Activated CD4-positive, alpha-beta T cell treated with anti-CD3 and anti-CD28 coated beads for 36 hours (primary cell): Measurements from ENCODE around the gene ITPRIPL2. TPM values are rescaled to one million over a fixed set of nuclear protein-coding genes. Genes with fewer than 3 reads are reported as not detected.

Experiments used
- ATAC-seq: fragments of 200-7000 bp; cut with Tn5 transposase; one replicate; pipeline ENCODE4 v1.10.0; 2021; ENCODE audit warnings: mild to moderate bottlenecking, moderate library complexity
- CTCF ChIA-PET: fragments of 350-600 bp; sonication (Branson Sonifier 250); formaldehyde crosslinking; loops from one replicate; lab custom pipeline; 2021; ENCODE audit warnings: antibody characterized with exemption; lab: Charles Lee
- POLR2A ChIA-PET: fragments of 350-600 bp; sonication (Branson Sonifier 250); formaldehyde crosslinking; loops from one replicate; lab custom pipeline; 2021; ENCODE audit warnings: antibody characterized with exemption, inconsistent platforms; lab: Charles Lee
- DNase-seq: peaks from one replicate; pipeline ENCODE4 v3.0.0-alpha.2; 2020
- H3K27ac Mint-ChIP-seq: one replicate; pipeline ENCODE4 v1.8.0; 2021; ENCODE audit warnings: mixed read lengths
- H3K27me3 Mint-ChIP-seq: one replicate; pipeline ENCODE4 v1.8.0; 2021; ENCODE audit warnings: mixed read lengths
- H3K36me3 Mint-ChIP-seq: one replicate; pipeline ENCODE4 v1.8.0; 2021; ENCODE audit warnings: low read depth, mixed read lengths
- H3K4me1 Mint-ChIP-seq: one replicate; pipeline ENCODE4 v1.8.0; 2021; ENCODE audit warnings: mixed read lengths
- H3K4me3 Mint-ChIP-seq: one replicate; pipeline ENCODE4 v1.8.0; 2021; ENCODE audit warnings: mild to moderate bottlenecking, moderate library complexity, mixed read lengths
- H3K9me3 Mint-ChIP-seq: one replicate; pipeline ENCODE4 v1.8.0; 2021; ENCODE audit warnings: low read depth, mixed read lengths
- intact Hi-C, 2 experiments: fragments of 100-400 bp; cut with DNase I in 1 of 2; cut with micrococcal nuclease in 1 of 2; formaldehyde crosslinking; loops; one replicate each; pipeline versions ENCODE4 v1.14.2 to v1.15.1; 2022 to 2024; cut with DNase I, micrococcal nuclease
- total RNA-seq, 2 experiments: library from RNA; stranded (reverse); gene quantifications; one replicate each; pipeline ENCODE4 v1.2.3, GENCODE V29; 2021

ITPRIPL2 gene
- total RNA-seq, 2 experiments from 2014 or later: 2.4 to 4.2 TPM

- H3K27ac Mint-ChIP-seq: no peak overlapping the region
- H3K27me3 Mint-ChIP-seq: peaks cover 8% of the 10 kb centered on the region
- intact Hi-C loops: no loop called here
- ChIA-PET CTCF (no interaction called here), POLR2A (no interaction called here)
- H3K9me3 Mint-ChIP-seq: no peaks in the 10 kb centered on the region
- DNase-seq (no peak), ATAC-seq (no peak)
- no peak overlapping the region for H3K4me3 Mint-ChIP-seq
- peaks cover 12% of the 10 kb centered on the region for H3K4me1 Mint-ChIP-seq
- no peaks in the 10 kb centered on the region for H3K36me3 Mint-ChIP-seq
These were observed 19.8 kb downstream of the ITPRIPL2 start for GRCh38 chr16:19133600-19133999.

- Mint-ChIP-seq H3K9me3 (no peaks in the 10 kb centered on the region), H3K4me3 (no peak overlapping the region), H3K4me1 (peaks cover 12% of the 10 kb centered on the region), H3K36me3 (no peaks in the 10 kb centered on the region), H3K27ac (no peak overlapping the region), H3K27me3 (peaks cover 14% of the 10 kb centered on the region)
- no peak for ATAC-seq
- ChIA-PET POLR2A (no interaction called here), CTCF (interaction anchor here (0.6 to 0.9 kb wide), 2 partner anchors 18 to 21 kb away, joined by 3 read pairs; no protein-coding TSS in a partner anchor)
- no peak for DNase-seq
- intact Hi-C loops: loop anchor here in 1 of 2 experiments (5.0 kb wide), 1 partner anchor 48 kb away; no protein-coding TSS in a partner anchor
These were observed 21.6 kb downstream of the ITPRIPL2 start for GRCh38 chr16:19135201-19135842.

- ChIA-PET CTCF (interaction anchor here (0.6 to 1.4 kb wide), 4 partner anchors 17 to 43 kb away, joined by 3 to 4 read pairs (median 3); no protein-coding TSS in a partner anchor), POLR2A (no interaction called here)
- Mint-ChIP-seq H3K9me3 (no peaks in the 10 kb centered on the region), H3K36me3 (no peaks in the 10 kb centered on the region), H3K4me3 (no peak overlapping the region), H3K27me3 (peaks cover 19% of the 10 kb centered on the region), H3K4me1 (peaks cover 6% of the 10 kb centered on the region), H3K27ac (no peak overlapping the region)
- intact Hi-C loops: loop anchor here in 1 of 2 experiments (5.0 kb wide), 1 partner anchor 49 kb away; no protein-coding TSS in a partner anchor
- no peak for DNase-seq
- no peak for ATAC-seq
These were observed 22.2 kb downstream of the ITPRIPL2 start for GRCh38 chr16:19135896-19136438.

GRCh38 chr16:19136549-19137196 is 22.9 kb downstream of the ITPRIPL2 start:
- intact Hi-C loops: loop anchor here in 1 of 2 experiments (5.0 kb wide), 1 partner anchor 49 kb away; no protein-coding TSS in a partner anchor
- no peak overlapping the region for H3K4me3 Mint-ChIP-seq
- ChIA-PET CTCF (interaction anchor here (0.6 to 1.4 kb wide), 2 partner anchors 31 to 43 kb away, joined by 3 to 4 read pairs; no protein-coding TSS in a partner anchor), POLR2A (no interaction called here)
- DNase-seq (no peak), ATAC-seq (no peak)
- peaks cover 19% of the 10 kb centered on the region for H3K27me3 Mint-ChIP-seq
- no peak overlapping the region for H3K27ac Mint-ChIP-seq
- H3K4me1 Mint-ChIP-seq: no peaks in the 10 kb centered on the region
- H3K9me3 Mint-ChIP-seq: no peaks in the 10 kb centered on the region
- H3K36me3 Mint-ChIP-seq: no peaks in the 10 kb centered on the region

- peaks cover 19% of the 10 kb centered on the region for H3K27me3 Mint-ChIP-seq
- H3K27ac Mint-ChIP-seq: no peak overlapping the region
- no peak overlapping the region for H3K4me3 Mint-ChIP-seq
- no peaks in the 10 kb centered on the region for H3K4me1 Mint-ChIP-seq
- no peak for DNase-seq
- intact Hi-C loops: loop anchor here in 1 of 2 experiments (5.0 kb wide), 1 partner anchor 50 kb away; no protein-coding TSS in a partner anchor
- peak; percentile 26 for ATAC-seq
- no peaks in the 10 kb centered on the region for H3K9me3 Mint-ChIP-seq
- POLR2A ChIA-PET: no interaction called here
- CTCF ChIA-PET: interaction anchor here (1.2 to 1.4 kb wide), 2 partner anchors 42 kb away, joined by 4 read pairs; no protein-coding TSS in a partner anchor
- no peaks in the 10 kb centered on the region for H3K36me3 Mint-ChIP-seq
These were observed 23.7 kb downstream of the ITPRIPL2 start for GRCh38 chr16:19137201-19138128.

GRCh38 chr16:19138601-19139000 is 24.8 kb downstream of the ITPRIPL2 start:
- intact Hi-C loops: loop anchor here in 1 of 2 experiments (5.0 kb wide), 1 partner anchor 51 kb away; no protein-coding TSS in a partner anchor
- H3K27ac Mint-ChIP-seq: no peak overlapping the region
- H3K4me1 Mint-ChIP-seq: no peaks in the 10 kb centered on the region
- POLR2A ChIA-PET: interaction anchor here (0.7 kb wide), 1 partner anchor 53 kb away, joined by 8 read pairs; no protein-coding TSS in a partner anchor
- CTCF ChIA-PET: interaction anchor here (1.1 to 1.2 kb wide), 2 partner anchors 14 to 41 kb away, joined by 3 to 4 read pairs; no protein-coding TSS in a partner anchor
- ATAC-seq: no peak
- no peak overlapping the region for H3K4me3 Mint-ChIP-seq
- H3K36me3 Mint-ChIP-seq: no peaks in the 10 kb centered on the region
- no peak for DNase-seq
- no peaks in the 10 kb centered on the region for H3K9me3 Mint-ChIP-seq
- peaks cover 19% of the 10 kb centered on the region for H3K27me3 Mint-ChIP-seq

GRCh38 chr16:19139436-19140091 is 25.8 kb downstream of the ITPRIPL2 start:
- Mint-ChIP-seq H3K27ac (no peak overlapping the region), H3K9me3 (no peaks in the 10 kb centered on the region), H3K4me1 (no peaks in the 10 kb centered on the region), H3K36me3 (no peaks in the 10 kb centered on the region), H3K27me3 (peaks cover 21% of the 10 kb centered on the region), H3K4me3 (no peak overlapping the region)
- ATAC-seq: no peak
- ChIA-PET POLR2A (interaction anchor here (0.6 kb wide), 1 partner anchor 331 kb away, joined by 3 read pairs; no protein-coding TSS in a partner anchor), CTCF (interaction anchor here (0.6 to 1.2 kb wide), 3 partner anchors 16 to 53 kb away, joined by 3 to 4 read pairs (median 3); no protein-coding TSS in a partner anchor)
- intact Hi-C loops: loop anchor here in 1 of 2 experiments (5.0 kb wide), 1 partner anchor 52 kb away; no protein-coding TSS in a partner anchor
- no peak for DNase-seq

GRCh38 chr16:19140396-19140795 is 26.6 kb downstream of the ITPRIPL2 start:
- H3K4me1 Mint-ChIP-seq: no peaks in the 10 kb centered on the region
- CTCF ChIA-PET: interaction anchor here (0.6 to 1.2 kb wide), 3 partner anchors 16 to 53 kb away, joined by 3 to 4 read pairs (median 3); no protein-coding TSS in a partner anchor

GRCh38 chr16:19142939-19143598 is 29.3 kb downstream of the ITPRIPL2 start:
- peaks cover 2% of the 10 kb centered on the region for H3K9me3 Mint-ChIP-seq
- H3K27ac Mint-ChIP-seq: no peak overlapping the region
- ChIA-PET POLR2A (no interaction called here), CTCF (no interaction called here)
- no peaks in the 10 kb centered on the region for H3K36me3 Mint-ChIP-seq
- intact Hi-C loops: no loop called here
- H3K4me3 Mint-ChIP-seq: no peak overlapping the region
- DNase-seq: no peak
- ATAC-seq: no peak
- no peaks in the 10 kb centered on the region for H3K4me1 Mint-ChIP-seq
- H3K27me3 Mint-ChIP-seq: peaks cover 22% of the 10 kb centered on the region

More at GRCh38 chr16:19140396-19140795, 26.6 kb downstream of the ITPRIPL2 start:
- H3K27ac Mint-ChIP-seq: no peak overlapping the region
- H3K27me3 Mint-ChIP-seq: peaks cover 22% of the 10 kb centered on the region
- no peaks in the 10 kb centered on the region for H3K36me3 Mint-ChIP-seq
- H3K9me3 Mint-ChIP-seq: no peaks in the 10 kb centered on the region
- intact Hi-C loops: no loop called here
- POLR2A ChIA-PET: no interaction called here
- ATAC-seq: no peak
- no peak overlapping the region for H3K4me3 Mint-ChIP-seq
- DNase-seq: no peak

GRCh38 chr16:19143599-19143956 is 29.8 kb downstream of the ITPRIPL2 start:
- H3K27ac Mint-ChIP-seq: no peak overlapping the region
- ATAC-seq (no peak), DNase-seq (no peak)
- H3K36me3 Mint-ChIP-seq: no peaks in the 10 kb centered on the region
- CTCF ChIA-PET: no interaction called here
- intact Hi-C loops: no loop called here
- peaks cover 2% of the 10 kb centered on the region for H3K9me3 Mint-ChIP-seq
- H3K27me3 Mint-ChIP-seq: peaks cover 20% of the 10 kb centered on the region
- H3K4me3 Mint-ChIP-seq: no peak overlapping the region
- H3K4me1 Mint-ChIP-seq: no peaks in the 10 kb centered on the region
- POLR2A ChIA-PET: no interaction called here
